ENCODE measurements around the gene DOP1A. TPM values are rescaled to one million over a fixed set of nuclear protein-coding genes. Genes with fewer than 3 reads are reported as not detected.

Gene DOP1A
- total and polyA plus RNA-seq, 2 of the 13 experiments (the other 11 are each of a cell fraction or from before 2014, with no cell fraction given), result 5.2 to 16.7 TPM

DNA sequence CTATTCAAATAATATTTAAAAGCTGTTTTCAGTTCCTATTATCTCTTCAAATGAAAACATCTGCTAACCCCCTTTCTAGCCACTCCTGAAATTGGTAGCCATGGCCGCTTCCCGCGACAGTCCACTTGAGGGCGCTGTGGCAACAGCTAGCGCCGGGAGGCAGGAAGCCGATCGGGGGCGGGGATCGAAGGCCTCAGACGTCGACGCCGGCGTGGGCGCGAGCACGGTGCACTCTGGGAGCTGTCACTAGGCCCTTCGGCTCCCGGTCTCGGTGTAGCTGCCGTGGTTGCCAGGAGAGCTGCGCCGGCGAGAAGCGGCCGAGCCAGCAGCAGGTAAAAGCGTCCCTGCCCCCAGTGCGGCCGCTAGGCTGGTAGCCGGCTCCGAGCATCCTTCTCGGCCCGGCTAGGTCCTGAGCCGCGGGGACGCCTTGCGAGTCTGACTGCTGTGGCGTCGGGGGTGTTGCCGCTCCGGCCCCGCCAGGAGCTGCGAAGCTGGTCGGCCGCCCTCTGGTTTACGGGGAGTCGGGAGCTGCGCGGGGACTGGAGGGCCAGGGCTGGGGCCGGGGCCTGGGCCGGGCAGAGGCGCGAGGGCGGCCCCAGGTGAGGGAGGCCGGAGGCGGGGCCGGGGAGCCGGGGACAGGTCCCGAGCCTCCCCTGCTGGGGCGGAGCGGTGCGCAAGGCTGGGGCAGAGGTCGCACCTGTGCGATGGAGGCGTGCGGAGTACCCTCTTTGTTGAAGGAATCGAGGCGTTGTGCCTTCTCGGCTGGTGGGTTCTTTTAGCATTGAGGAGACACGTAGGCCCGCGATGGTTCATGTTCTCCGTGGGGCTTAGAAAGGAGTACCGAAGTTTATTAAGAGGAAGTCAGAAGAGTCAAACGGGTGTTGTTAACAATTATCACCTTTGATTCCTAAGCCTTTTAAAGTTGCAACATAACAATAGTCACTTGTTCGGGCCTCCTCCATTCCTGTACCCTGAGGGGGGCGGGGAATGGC, at the start of gene DOP1A (continued):
- TF ChIP-seq ZNF766 (CRISPR knock-in tag; IDR thresholded peaks at IDR 0.05; ENCODE audit: borderline replicate concordance), result 0 out of 2 replicates have a peak, but pooled peaks have one; percentile 85
- TF ChIP-seq, protein P1, sequence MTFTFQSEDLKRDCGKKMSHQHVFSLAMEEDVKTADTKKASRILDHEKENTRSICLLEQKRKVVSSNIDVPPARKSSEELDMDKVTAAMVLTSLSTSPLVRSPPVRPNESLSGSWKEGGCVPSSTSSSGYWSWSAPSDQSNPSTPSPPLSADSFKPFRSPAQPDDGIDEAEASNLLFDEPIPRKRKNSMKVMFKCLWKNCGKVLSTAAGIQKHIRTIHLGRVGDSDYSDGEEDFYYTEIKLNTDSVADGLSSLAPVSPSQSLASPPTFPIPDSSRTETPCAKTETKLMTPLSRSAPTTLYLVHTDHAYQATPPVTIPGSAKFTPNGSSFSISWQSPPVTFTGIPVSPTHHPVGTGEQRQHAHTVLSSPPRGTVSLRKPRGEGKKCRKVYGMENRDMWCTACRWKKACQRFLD (CRISPR knock-in tag; IDR thresholded peaks at IDR 0.05; ENCODE audit: borderline replicate concordance), result peak; percentile 87; the same call in 1 of the 2 replicates
- TF ChIP-seq AHR (CRISPR knock-in tag; IDR thresholded peaks at IDR 0.05), result peak; percentile 52
- TF ChIP-seq SUZ12 (IDR thresholded peaks at IDR 0.05; ENCODE audit: low read depth, low read length), result peak; percentile 33; the same call in 1 of the 2 replicates
- TF ChIP-seq, protein P2, sequence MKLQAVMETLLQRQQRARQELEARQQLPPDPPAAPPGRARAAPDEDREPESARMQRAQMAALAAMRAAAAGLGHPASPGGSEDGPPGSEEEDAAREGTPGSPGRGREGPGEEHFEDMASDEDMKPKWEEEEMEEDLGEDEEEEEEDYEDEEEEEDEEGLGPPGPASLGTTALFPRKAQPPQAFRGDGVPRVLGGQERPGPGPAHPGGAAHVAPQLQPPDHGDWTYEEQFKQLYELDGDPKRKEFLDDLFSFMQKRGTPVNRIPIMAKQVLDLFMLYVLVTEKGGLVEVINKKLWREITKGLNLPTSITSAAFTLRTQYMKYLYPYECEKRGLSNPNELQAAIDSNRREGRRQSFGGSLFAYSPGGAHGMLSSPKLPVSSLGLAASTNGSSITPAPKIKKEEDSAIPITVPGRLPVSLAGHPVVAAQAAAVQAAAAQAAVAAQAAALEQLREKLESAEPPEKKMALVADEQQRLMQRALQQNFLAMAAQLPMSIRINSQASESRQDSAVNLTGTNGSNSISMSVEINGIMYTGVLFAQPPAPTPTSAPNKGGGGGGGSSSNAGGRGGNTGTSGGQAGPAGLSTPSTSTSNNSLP (IDR thresholded peaks at IDR 0.05; ENCODE audit: low read depth, low read length), result no peak
- TF ChIP-seq CCAR2 (optimal IDR thresholded peaks at IDR 0.05; ENCODE audit: low read depth, low read length), result no peak
- TF ChIP-seq KLF16 (CRISPR knock-in tag; IDR thresholded peaks at IDR 0.05), result peak in 1 of 2 experiments; percentile 87; a peak in 1 of 4 replicates
- TF ChIP-seq ZNF543 (CRISPR knock-in tag; IDR thresholded peaks at IDR 0.05), result no peak
- TF ChIP-seq MAFG (CRISPR knock-in tag; IDR thresholded peaks at IDR 0.05), result peak; percentile 50; the same call in 1 of the 2 replicates
- TF ChIP-seq LCORL (IDR thresholded peaks at IDR 0.05), result no peak
- TF ChIP-seq LCORL (CRISPR knock-in tag; IDR thresholded peaks at IDR 0.05), result peak; percentile 67; the same call in 1 of the 2 replicates
- TF ChIP-seq, protein P3, sequence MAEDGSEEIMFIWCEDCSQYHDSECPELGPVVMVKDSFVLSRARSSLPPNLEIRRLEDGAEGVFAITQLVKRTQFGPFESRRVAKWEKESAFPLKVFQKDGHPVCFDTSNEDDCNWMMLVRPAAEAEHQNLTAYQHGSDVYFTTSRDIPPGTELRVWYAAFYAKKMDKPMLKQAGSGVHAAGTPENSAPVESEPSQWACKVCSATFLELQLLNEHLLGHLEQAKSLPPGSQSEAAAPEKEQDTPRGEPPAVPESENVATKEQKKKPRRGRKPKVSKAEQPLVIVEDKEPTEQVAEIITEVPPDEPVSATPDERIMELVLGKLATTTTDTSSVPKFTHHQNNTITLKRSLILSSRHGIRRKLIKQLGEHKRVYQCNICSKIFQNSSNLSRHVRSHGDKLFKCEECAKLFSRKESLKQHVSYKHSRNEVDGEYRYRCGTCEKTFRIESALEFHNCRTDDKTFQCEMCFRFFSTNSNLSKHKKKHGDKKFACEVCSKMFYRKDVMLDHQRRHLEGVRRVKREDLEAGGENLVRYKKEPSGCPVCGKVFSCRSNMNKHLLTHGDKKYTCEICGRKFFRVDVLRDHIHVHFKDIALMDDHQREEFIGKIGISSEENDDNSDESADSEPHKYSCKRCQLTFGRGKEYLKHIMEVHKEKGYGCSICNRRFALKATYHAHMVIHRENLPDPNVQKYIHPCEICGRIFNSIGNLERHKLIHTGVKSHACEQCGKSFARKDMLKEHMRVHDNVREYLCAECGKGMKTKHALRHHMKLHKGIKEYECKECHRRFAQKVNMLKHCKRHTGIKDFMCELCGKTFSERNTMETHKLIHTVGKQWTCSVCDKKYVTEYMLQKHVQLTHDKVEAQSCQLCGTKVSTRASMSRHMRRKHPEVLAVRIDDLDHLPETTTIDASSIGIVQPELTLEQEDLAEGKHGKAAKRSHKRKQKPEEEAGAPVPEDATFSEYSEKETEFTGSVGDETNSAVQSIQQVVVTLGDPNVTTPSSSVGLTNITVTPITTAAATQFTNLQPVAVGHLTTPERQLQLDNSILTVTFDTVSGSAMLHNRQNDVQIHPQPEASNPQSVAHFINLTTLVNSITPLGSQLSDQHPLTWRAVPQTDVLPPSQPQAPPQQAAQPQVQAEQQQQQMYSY (CRISPR knock-in tag; IDR thresholded peaks at IDR 0.05), result peak; percentile 42; the same call in 1 of the 2 replicates
- TF ChIP-seq ZSCAN9 (CRISPR knock-in tag; IDR thresholded peaks at IDR 0.05; ENCODE audit: borderline replicate concordance), result peak; percentile 49; the same call in 1 of the 2 replicates
- TF ChIP-seq ZNF333 (CRISPR knock-in tag; IDR thresholded peaks at IDR 0.05; ENCODE audit: borderline replicate concordance), result peak; percentile 77; the same call in 1 of the 2 replicates
- TF ChIP-seq RARA (CRISPR knock-in tag; IDR thresholded peaks at IDR 0.05), result no peak
- TF ChIP-seq NR2F2 (IDR thresholded peaks at IDR 0.05; ENCODE audit: borderline replicate concordance, low read depth), result no peak; the same call in 1 of the 2 replicates
- 0 out of 2 replicates have a peak, but pooled peaks have one; percentile 34 for TF ChIP-seq ZNF816 (CRISPR knock-in tag; IDR thresholded peaks at IDR 0.05; ENCODE audit: borderline replicate concordance)
- TF ChIP-seq, protein P4, sequence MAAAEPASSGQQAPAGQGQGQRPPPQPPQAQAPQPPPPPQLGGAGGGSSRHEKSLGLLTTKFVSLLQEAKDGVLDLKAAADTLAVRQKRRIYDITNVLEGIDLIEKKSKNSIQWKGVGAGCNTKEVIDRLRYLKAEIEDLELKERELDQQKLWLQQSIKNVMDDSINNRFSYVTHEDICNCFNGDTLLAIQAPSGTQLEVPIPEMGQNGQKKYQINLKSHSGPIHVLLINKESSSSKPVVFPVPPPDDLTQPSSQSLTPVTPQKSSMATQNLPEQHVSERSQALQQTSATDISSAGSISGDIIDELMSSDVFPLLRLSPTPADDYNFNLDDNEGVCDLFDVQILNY (CRISPR knock-in tag; conservative IDR thresholded peaks at IDR 0.05), result 0 out of 2 replicates have a peak, but pooled peaks have one; percentile 45
- TF ChIP-seq SMARCC2 (IDR thresholded peaks at IDR 0.05), result no peak
- TF ChIP-seq ZNF430 (CRISPR knock-in tag; IDR thresholded peaks at IDR 0.05), result peak; percentile 70
- peak; percentile 53; the same call in 1 of the 2 replicates for TF ChIP-seq KLF12 (CRISPR knock-in tag; IDR thresholded peaks at IDR 0.05; ENCODE audit: borderline replicate concordance)
